SK-N-SH treated with all-trans-retinoic acid at 6 μM for 48 hours (cell line): ENCODE data around the gene GUCA2B.

Source experiments
- ATAC-seq: fragments of 200-7000 bp; cut with Tn5 transposase; 3 replicates; pipeline ENCODE4 v1.9.1; 2020; ENCODE audit warnings: mild to moderate bottlenecking, moderate library complexity
- ARNTL ChIP-seq: fragments of 450-650 bp; formaldehyde crosslinking; IDR thresholded peaks from 2 replicates; pipeline ENCODE4 v1.5.0; 2020; ENCODE audit warnings: low read depth, mild to moderate bottlenecking, moderate library complexity, borderline replicate concordance
- BACH2 ChIP-seq: fragments of 250-450 bp; sonication (Bioruptor Pico); IDR thresholded peaks from 2 replicates; pipeline ENCODE4 v1.9.0; 2021; ENCODE audit warnings: mild to moderate bottlenecking, borderline replicate concordance
- CSDC2 ChIP-seq: fragments of 250-450 bp; sonication (Bioruptor Pico); IDR thresholded peaks from 2 replicates; pipeline ENCODE4 v1.5.0; 2020; ENCODE audit warnings: mild to moderate bottlenecking, moderate library complexity
- ESRRG ChIP-seq: fragments of 250-450 bp; sonication (Bioruptor Pico); IDR thresholded peaks from 2 replicates; pipeline ENCODE4 v1.6.1; 2021; ENCODE audit warnings: mild to moderate bottlenecking
- GLIS3 ChIP-seq: fragments of 250-450 bp; sonication (Bioruptor Pico); IDR thresholded peaks from 2 replicates; pipeline ENCODE4 v1.5.0; 2020; ENCODE audit warnings: mild to moderate bottlenecking, moderate library complexity
- PATZ1 ChIP-seq: fragments of 250-450 bp; sonication (Bioruptor Pico); IDR thresholded peaks from 2 replicates; pipeline ENCODE4 v1.8.0; 2020; ENCODE audit warnings: mild to moderate bottlenecking, moderate library complexity, borderline replicate concordance
- PPARA ChIP-seq: fragments of 250-450 bp; sonication (Bioruptor Pico); IDR thresholded peaks from 2 replicates; pipeline ENCODE4 v1.5.0; 2020; ENCODE audit warnings: mild to moderate bottlenecking, borderline replicate concordance
- RARB ChIP-seq: fragments of 250-450 bp; sonication (Bioruptor Pico); IDR thresholded peaks from 2 replicates; pipeline ENCODE4 v1.8.0; 2021; ENCODE audit warnings: mild to moderate bottlenecking, moderate library complexity
- SNAI2 ChIP-seq: fragments of 250-450 bp; sonication (Bioruptor Pico); IDR thresholded peaks from 2 replicates; pipeline ENCODE4 v1.5.0; 2020; ENCODE audit warnings: mild to moderate bottlenecking, moderate library complexity
- TCF4 ChIP-seq: fragments of 250-450 bp; sonication (Bioruptor Pico); IDR thresholded peaks from 2 replicates; pipeline ENCODE4 v1.8.0; 2021; ENCODE audit warnings: mild to moderate bottlenecking, moderate library complexity, borderline replicate concordance
- TOX ChIP-seq: fragments of 250-450 bp; sonication (Bioruptor Pico); IDR thresholded peaks from 2 replicates; pipeline ENCODE4 v1.8.0; 2021; ENCODE audit warnings: mild to moderate bottlenecking, moderate library complexity, borderline replicate concordance
- TSHZ2 ChIP-seq: fragments of 250-450 bp; sonication (Bioruptor Pico); IDR thresholded peaks from 2 replicates; pipeline ENCODE4 v1.5.0; 2020; ENCODE audit warnings: mild to moderate bottlenecking, moderate library complexity
- ZNF565 ChIP-seq: fragments of 450-650 bp; formaldehyde crosslinking; conservative IDR thresholded peaks from 2 replicates; pipeline ENCODE4 v1.5.0; 2020; ENCODE audit warnings: low read depth, mild to moderate bottlenecking, moderate library complexity
- ZNF70 ChIP-seq: fragments of 450-650 bp; formaldehyde crosslinking; IDR thresholded peaks from 2 replicates; pipeline ENCODE4 v1.5.0; 2020; ENCODE audit warnings: mild to moderate bottlenecking, moderate library complexity
- TF ChIP-seq, protein P1 (sequence below): fragments of 250-450 bp; sonication (Bioruptor Pico); IDR thresholded peaks from 2 replicates; pipeline ENCODE4 v1.8.0; 2021; ENCODE audit warnings: low read depth, mild to moderate bottlenecking, moderate library complexity, borderline replicate concordance
- TF ChIP-seq, protein P2 (sequence below): fragments of 250-450 bp; sonication (Bioruptor Pico); IDR thresholded peaks from 2 replicates; pipeline ENCODE4 v1.5.1; 2021; ENCODE audit warnings: mild to moderate bottlenecking, moderate library complexity

The GUCA2B gene

DNA sequence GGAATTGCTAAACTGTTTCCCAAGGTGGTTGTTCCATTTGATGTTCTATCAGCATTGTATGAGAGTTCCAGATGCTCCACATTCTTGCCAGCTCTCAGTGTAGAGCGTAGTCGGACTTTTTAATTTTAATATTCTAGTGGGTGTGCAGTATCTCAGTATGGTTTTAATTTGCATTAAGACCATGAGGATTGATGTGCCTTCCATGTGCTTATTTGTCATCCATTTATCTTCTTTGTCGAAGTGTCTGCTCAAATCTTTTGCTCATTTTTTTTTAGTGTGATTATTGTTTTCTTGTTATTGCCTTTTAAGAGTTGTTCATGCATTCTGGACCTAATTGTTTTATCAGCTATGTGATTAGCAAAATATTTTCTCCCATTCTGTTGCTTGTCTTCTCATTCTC lies 13.8 kb upstream of the GUCA2B start (continued):
- TF ChIP-seq TSHZ2 (CRISPR knock-in tag): no peak

GRCh38 chr1:42140191-42140590 lies 13.0 kb upstream of the GUCA2B start:
- TF ChIP-seq ZNF565 (CRISPR knock-in tag) (no peak), TOX (no peak), TCF4 (CRISPR knock-in tag) (no peak), PATZ1 (CRISPR knock-in tag) (no peak)
- no peak for ATAC-seq

GRCh38 chr1:42141978-42142377 lies 11.2 kb upstream of the GUCA2B start:
- ATAC-seq: no peak

DNA sequence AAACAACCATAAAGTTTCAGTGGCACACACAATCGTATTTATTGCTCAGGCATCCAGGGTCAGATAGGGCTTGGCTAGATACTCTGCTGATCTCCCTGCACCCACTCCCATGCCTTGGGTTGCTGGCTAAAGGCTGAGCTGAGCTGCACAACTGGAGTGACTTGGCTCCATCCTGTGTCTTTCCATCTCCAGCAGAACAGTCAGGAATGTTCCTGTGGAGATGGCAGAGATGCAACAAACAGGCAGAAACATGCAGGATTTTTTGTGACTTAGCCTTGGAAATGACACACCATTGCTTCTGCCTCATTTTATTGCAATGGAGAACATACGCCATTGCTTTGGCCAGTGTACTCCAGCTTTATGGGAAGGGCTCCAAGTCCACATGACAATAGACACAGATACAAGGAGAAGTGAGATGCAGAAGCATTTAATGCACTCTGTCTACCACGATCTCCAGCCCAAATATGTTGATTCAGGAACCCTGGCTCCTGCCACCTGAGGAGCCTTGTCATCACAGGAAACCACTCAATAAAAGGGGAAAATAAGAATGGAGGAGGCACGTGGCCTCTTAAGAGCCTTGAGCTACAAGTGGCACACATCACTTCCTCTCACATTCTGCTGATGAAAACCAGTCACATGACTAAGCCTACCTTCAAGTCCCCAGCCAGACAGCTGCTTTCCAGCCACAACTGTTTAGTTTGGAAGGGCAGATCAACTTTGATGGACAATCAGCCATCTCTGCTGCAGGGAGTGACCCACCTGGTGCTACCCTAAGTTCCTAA lies 10.1 kb upstream of the GUCA2B start:
- TF ChIP-seq ARNTL (CRISPR knock-in tag) (no peak), GLIS3 (CRISPR knock-in tag) (no peak), BACH2 (no peak), PATZ1 (CRISPR knock-in tag) (no peak), ESRRG (CRISPR knock-in tag) (no peak), PPARA (no peak), SNAI2 (CRISPR knock-in tag) (no peak), ZNF70 (CRISPR knock-in tag) (no peak), CSDC2 (CRISPR knock-in tag) (no peak)
- TF ChIP-seq, all 23 proteins: peak for 0
- ATAC-seq: no peak

More at GRCh38 chr1:42141978-42142377, 11.2 kb upstream of the GUCA2B start:
- TF ChIP-seq, protein P1, sequence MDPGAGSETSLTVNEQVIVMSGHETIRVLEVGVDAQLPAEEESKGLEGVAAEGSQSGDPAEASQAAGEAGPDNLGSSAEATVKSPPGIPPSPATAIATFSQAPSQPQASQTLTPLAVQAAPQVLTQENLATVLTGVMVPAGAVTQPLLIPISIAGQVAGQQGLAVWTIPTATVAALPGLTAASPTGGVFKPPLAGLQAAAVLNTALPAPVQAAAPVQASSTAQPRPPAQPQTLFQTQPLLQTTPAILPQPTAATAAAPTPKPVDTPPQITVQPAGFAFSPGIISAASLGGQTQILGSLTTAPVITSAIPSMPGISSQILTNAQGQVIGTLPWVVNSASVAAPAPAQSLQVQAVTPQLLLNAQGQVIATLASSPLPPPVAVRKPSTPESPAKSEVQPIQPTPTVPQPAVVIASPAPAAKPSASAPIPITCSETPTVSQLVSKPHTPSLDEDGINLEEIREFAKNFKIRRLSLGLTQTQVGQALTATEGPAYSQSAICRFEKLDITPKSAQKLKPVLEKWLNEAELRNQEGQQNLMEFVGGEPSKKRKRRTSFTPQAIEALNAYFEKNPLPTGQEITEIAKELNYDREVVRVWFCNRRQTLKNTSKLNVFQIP (CRISPR knock-in tag): no peak
- TF ChIP-seq RARB (CRISPR knock-in tag): no peak
- no peak for TF ChIP-seq PATZ1 (CRISPR knock-in tag)
- TF ChIP-seq, protein P2, sequence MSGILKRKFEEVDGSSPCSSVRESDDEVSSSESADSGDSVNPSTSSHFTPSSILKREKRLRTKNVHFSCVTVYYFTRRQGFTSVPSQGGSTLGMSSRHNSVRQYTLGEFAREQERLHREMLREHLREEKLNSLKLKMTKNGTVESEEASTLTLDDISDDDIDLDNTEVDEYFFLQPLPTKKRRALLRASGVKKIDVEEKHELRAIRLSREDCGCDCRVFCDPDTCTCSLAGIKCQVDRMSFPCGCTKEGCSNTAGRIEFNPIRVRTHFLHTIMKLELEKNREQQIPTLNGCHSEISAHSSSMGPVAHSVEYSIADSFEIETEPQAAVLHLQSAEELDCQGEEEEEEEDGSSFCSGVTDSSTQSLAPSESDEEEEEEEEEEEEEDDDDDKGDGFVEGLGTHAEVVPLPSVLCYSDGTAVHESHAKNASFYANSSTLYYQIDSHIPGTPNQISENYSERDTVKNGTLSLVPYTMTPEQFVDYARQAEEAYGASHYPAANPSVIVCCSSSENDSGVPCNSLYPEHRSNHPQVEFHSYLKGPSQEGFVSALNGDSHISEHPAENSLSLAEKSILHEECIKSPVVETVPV (CRISPR knock-in tag): no peak
- TF ChIP-seq, all 23 proteins: peak for 0
